Suprapubic skin (tissue), 4 donors: ENCODE data around the gene WDR87.

ENCODE experiments used
- CTCF ChIP-seq, 2 donors: fragments of 200-600 bp in 1 of 2; fragments of 450-650 bp in 1 of 2; sonication (generic) in 1 of 2; IDR thresholded peaks; one replicate each; pipeline ENCODE4 v1.5.1; 2016 to 2019; ENCODE audit warnings: antibody characterized with exemption in 2 of 2, mild to moderate bottlenecking in 1 of 2, moderate library complexity in 1 of 2
- POLR2A ChIP-seq, 2 donors: fragments of 450-650 bp; IDR thresholded peaks; one replicate each; pipeline ENCODE4 v1.6.1; 2017; ENCODE audit warnings: antibody characterized with exemption in 2 of 2, mild to moderate bottlenecking in 2 of 2, moderate library complexity in 2 of 2
- POLR2AphosphoS5 ChIP-seq, 3 donors: sonication (generic); formaldehyde crosslinking; IDR thresholded peaks; one replicate each; pipeline ENCODE4 v1.6.1; 2017; ENCODE audit warnings: antibody characterized with exemption in 3 of 3

GRCh38 chr19:37948362-37948761 is 42.0 kb upstream of the WDR87 start:
- TF ChIP-seq CTCF (IDR thresholded peaks at IDR 0.05) (no peak), POLR2A (IDR thresholded peaks at IDR 0.05) (no peak), POLR2AphosphoS5 (IDR thresholded peaks at IDR 0.05) (no peak)
